Left hindlimb (tissue), 1 donor: ENCODE results near the gene PNMA6A.
"Not testable (repeated sequence)": the region's sequence is repeated elsewhere in the genome, so short reads cannot be mapped to it uniquely, and the experiment has no call there.

Source experiments
- DNase-seq: peaks from one replicate; pipeline ENCODE4 v3.0.0-alpha.2; 2018

Gene PNMA6A

GRCh38 chrX:153077437-153078135 lies 5.3 kb downstream of the PNMA6A start:
- not testable (repeated sequence) for DNase-seq

- not testable (repeated sequence) for DNase-seq
These were observed 11.1 kb downstream of the PNMA6A start for GRCh38 chrX:153083238-153083923.

GRCh38 chrX:153102418-153102817 lies 30.2 kb downstream of the PNMA6A start:
- DNase-seq, result no peak

GRCh38 chrX:153104959-153105358 lies 32.7 kb downstream of the PNMA6A start:
- not testable (repeated sequence) for DNase-seq

- not testable (repeated sequence) for DNase-seq
These were observed 34.0 kb downstream of the PNMA6A start for GRCh38 chrX:153106092-153106801.

GRCh38 chrX:153110735-153111134 lies 38.5 kb downstream of the PNMA6A start:
- DNase-seq, result not testable (repeated sequence)

GRCh38 chrX:153113851-153114250 lies 41.6 kb downstream of the PNMA6A start:
- DNase-seq, result not testable (repeated sequence)

GRCh38 chrX:153117754-153118153 lies 45.5 kb downstream of the PNMA6A start:
- not testable (repeated sequence) for DNase-seq

- not testable (repeated sequence) for DNase-seq
These were observed 48.0 kb downstream of the PNMA6A start for GRCh38 chrX:153120230-153120629.

- not testable (repeated sequence) for DNase-seq
These were observed 51.2 kb downstream of the PNMA6A start for GRCh38 chrX:153123468-153123867.
